Choroid plexus epithelial cell (primary cell): Measurements from ENCODE around the gene EEFSEC.

Source experiments
- DNase-seq: peaks from one replicate; pipeline ENCODE4 v3.0.0-alpha.2; 2010; ENCODE audit warnings: low read depth
- H3K4me3 ChIP-seq: 2 replicates; pipeline ENCODE4 v1.5.1; 2011; ENCODE audit warnings: low read depth, mild to moderate bottlenecking, control low read depth, low read length, moderate library complexity
- TF ChIP-seq, protein P1 (sequence below): conservative IDR thresholded peaks from 2 replicates; pipeline ENCODE4 v1.5.1; 2011; ENCODE audit warnings: low read depth, mild to moderate bottlenecking, control low read depth, inconsistent platforms, low read length, moderate library complexity

EEFSEC gene

DNA sequence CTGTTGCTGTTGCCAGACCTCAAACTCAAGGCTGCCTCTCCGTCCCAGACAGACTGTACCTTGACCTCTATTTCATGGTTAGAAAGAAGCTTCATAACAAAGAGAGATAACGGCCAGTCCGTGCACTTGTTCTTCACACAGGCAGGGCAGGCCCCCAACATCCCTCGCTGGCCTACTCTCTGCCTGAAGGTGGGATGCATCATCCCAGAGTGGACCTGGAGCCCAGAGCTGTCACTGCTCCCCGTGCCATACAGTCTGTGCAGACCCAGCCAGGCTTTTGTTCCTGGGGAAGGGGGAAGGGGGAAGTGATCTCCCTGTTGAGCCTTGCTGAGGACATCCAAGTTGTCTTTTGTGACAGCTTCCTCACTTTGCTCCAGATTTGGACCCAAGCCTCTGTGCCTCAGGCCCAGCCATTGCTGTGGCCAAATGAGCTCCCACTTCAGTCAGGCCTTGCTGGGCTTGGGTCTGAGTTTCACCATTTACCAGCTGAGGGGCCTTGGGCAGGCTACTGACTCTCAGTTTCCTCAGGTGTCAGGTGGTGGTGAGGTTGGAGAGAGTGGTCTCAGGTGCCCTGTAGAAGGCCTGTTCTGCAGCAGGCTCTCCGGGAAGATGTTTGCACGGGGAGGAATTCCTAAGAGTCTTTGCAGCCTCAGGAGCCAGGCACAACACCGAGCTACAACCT lies 171.8 kb downstream of the EEFSEC start:
- no peak for DNase-seq
- H3K4me3 ChIP-seq: no peak overlapping the region
- TF ChIP-seq, protein P1, sequence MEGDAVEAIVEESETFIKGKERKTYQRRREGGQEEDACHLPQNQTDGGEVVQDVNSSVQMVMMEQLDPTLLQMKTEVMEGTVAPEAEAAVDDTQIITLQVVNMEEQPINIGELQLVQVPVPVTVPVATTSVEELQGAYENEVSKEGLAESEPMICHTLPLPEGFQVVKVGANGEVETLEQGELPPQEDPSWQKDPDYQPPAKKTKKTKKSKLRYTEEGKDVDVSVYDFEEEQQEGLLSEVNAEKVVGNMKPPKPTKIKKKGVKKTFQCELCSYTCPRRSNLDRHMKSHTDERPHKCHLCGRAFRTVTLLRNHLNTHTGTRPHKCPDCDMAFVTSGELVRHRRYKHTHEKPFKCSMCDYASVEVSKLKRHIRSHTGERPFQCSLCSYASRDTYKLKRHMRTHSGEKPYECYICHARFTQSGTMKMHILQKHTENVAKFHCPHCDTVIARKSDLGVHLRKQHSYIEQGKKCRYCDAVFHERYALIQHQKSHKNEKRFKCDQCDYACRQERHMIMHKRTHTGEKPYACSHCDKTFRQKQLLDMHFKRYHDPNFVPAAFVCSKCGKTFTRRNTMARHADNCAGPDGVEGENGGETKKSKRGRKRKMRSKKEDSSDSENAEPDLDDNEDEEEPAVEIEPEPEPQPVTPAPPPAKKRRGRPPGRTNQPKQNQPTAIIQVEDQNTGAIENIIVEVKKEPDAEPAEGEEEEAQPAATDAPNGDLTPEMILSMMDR: no peak

DNA sequence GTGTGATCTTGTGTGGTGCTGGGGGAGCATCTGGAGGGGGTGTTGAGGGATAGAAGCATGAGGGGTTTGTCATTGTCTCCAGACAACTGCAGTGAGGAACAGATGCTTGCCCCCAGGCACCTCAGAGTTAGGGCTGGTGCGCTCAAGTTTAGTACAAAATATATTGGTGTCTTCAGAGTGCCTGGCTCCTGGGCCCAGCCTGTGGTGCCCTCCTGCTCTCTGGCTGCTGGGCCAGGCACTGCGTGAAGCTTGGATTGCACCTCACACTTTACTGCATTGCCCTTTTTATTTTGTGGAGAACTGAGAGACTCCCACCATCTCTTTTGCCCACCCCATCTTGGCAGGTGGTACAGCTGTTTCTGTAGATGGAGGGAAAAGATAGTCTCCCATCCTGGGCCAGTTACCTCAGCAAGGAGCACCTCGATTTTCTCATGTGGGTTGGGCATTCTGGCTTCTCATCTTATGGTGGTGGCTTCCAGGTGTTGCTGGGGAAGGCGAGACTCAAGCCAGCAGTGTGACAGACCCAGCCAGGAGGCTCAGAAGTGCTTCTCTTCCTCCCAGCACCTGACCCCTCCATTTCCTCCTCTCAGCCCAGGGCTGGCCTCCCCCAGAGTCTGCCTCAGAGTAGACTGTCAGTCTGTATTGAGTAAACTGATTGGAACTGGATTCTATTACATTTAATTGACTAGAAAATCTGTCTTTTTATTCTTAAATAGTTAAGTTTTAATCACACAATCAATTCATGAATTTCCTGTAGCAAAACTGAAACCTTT lies 173.0 kb downstream of the EEFSEC start:
- DNase-seq: no peak
- TF ChIP-seq, protein P1: no peak
- no peak overlapping the region for H3K4me3 ChIP-seq

DNA sequence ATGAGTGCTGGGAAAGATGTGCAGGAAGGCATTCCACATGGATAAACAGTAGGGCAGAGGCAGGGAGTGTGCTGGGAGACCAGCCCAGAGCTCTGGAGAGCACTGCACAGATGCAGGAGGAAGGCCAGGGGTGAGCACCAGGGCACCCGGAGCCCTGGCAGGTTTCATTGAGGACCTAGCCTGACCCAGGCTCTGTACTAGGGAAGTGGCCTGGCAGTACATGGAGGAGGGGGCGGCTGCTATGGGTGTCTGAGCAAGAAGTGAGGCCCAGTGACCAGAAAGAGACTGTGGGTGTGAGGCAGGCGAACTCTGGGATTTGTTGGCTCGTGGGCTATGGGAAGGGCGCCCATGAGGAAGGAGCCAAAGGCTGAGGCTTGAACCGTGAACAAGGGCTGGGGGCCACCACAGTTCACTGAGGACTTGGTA lies 174.3 kb downstream of the EEFSEC start:
- TF ChIP-seq, protein P1: no peak
- no peak overlapping the region for H3K4me3 ChIP-seq

DNA sequence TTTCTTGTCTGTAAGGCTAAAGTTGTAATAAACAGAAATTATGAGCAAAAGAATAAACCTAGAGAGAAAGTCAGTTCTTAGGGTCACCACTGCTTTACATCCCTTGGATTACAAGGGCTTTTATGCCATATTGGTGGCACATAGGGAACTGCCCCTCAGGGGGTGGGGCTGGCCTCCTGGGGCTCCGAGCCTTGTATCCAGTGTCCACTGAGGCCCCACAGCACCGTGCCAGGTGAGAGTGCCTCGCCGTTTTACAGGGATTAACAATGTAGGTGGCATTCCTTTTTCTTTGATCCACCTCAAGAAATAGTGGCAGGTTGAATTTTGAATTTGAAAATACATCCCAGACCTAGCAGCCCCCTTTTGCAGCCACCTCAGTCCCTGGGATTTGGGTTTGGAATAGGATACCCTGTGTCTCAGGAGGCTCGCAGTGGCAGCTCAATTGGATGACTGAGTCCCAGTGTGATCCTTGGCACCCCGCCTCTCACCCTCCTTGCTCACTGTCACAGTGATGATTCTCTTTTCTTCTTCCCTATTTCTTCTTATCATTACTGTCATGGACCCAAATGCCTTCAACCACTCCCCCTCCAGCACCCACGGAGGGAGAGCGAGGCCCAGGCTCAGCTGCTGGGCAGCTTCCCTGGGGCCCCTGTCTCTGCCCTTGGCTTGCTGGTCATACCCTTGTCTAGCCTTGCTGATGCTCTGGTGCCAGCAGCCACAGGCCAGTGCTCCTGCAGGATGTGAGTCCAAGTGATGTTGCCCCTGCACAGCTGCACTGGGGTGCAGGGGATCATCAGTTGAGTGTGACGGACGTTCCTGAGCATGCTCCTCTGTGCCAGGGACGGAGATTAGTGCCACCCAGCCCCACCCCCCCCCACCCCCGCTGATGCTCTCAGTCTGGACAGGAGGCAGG lies 175.5 kb downstream of the EEFSEC start:
- no peak overlapping the region for H3K4me3 ChIP-seq
- no peak for DNase-seq
- TF ChIP-seq, protein P1: no peak

More for the DNA sequence above, 174.3 kb downstream of the EEFSEC start:
- no peak for DNase-seq

DNA sequence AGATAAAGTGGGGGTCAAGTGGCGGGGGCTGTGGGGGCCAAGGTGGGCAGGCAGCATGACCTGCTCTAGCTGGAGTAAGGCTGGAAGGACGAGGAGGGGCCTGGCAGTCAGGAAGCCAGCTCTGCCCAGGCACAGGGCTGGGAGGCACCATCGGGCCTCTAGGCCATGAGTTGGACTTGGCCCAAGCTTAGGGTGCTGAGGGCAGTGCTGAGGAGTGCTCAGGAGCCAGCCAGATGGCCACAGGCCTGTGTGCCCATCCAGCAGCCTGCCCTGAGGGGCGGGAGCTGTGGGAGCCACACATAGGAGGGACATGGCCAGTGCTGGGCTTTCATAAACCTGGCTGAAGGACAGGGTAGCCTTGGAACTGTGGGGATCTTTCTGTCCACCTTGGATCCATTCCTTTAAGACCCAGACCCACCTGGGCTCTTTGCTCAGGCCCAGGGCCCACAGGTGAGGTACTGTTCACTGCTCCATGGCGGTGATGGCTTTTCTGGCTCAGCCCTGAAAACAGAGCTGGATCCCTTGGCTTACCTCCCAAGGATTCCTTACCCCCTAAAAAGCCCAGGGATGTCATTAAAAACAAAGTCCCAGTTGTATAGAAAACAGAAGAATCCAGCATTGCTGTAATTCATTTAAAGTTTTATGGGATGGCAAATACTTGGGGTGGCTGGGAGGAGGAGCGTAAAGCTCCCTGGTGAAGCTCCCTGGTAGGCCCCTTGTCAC lies 176.4 kb downstream of the EEFSEC start:
- TF ChIP-seq, protein P1: no peak
- no peak overlapping the region for H3K4me3 ChIP-seq
- no peak for DNase-seq

DNA sequence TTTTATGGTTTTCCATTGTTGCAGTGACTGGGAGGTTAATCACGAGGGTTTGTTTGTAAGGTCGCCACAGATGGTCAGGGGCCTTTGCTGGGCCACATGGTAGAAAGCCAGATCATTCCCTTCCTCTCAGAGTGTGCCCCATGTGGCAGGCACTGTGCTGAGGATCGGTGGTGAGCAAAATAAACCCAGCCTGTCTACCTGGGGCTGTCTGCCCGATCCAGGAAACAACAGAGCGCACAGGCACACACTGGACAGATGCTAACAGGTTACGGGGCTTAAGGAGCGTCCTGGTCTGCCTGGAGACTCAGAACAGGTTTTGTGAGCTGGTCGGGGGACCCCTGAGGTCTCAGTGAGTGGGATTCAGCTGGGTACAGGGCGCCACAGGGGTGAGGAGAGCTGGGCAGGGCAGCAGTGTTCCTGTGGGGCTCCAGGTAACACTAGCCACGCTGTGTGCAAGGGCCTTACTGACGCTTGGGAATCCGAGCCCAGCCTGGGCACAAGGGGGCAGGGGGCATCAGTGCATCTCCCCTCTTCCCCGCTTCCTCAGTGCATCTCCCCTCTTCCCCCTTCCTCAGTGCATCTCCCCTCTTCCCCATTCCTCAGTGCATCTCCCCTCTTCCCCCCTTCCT lies 177.0 kb downstream of the EEFSEC start:
- no peak for DNase-seq
- TF ChIP-seq, protein P1: no peak
- no peak overlapping the region for H3K4me3 ChIP-seq
